Hepatocyte (in vitro differentiated cells): Measurements from ENCODE around the gene SAXO2. TPM values are rescaled to one million over a fixed set of nuclear protein-coding genes. Genes with fewer than 3 reads are reported as not detected.
"Not testable (repeated sequence)": the region's sequence is repeated elsewhere in the genome, so short reads cannot be mapped to it uniquely, and the experiment has no call there.

Experiments
- DNase-seq: peaks from one replicate; pipeline ENCODE4 v3.0.0-alpha.2; 2016; ENCODE audit warnings: low spot score
- H2AFZ ChIP-seq: fragments of 200-600 bp; sonication (generic); 2 replicates; pipeline ENCODE4 v1.6.0; 2016; ENCODE audit warnings: antibody characterized with exemption, mild to moderate bottlenecking
- H3K27ac ChIP-seq: fragments of 200-600 bp; sonication (generic); 2 replicates; pipeline ENCODE4 v1.5.1; 2016; ENCODE audit warnings: mild to moderate bottlenecking
- H3K27me3 ChIP-seq: fragments of 200-600 bp; sonication (generic); 2 replicates; pipeline ENCODE4 v1.6.1; 2016
- H3K36me3 ChIP-seq: fragments of 200-600 bp; sonication (generic); replicated peaks from 2 replicates; pipeline ENCODE4 v1.5.1; 2016; ENCODE audit warnings: low read depth; ENCODE audit not compliant: insufficient read depth
- H3K4me1 ChIP-seq: fragments of 200-600 bp; sonication (generic); 2 replicates; pipeline ENCODE4 v1.5.1; 2016; ENCODE audit warnings: mild to moderate bottlenecking, moderate library complexity; ENCODE audit not compliant: insufficient read depth
- H3K4me2 ChIP-seq: fragments of 200-600 bp; sonication (generic); 2 replicates; pipeline ENCODE4 v1.6.0; 2016
- H3K4me3 ChIP-seq: fragments of 200-600 bp; sonication (generic); 2 replicates; pipeline ENCODE4 v1.5.1; 2016; ENCODE audit warnings: mild to moderate bottlenecking
- H3K79me2 ChIP-seq: fragments of 200-600 bp; sonication (generic); 2 replicates; pipeline ENCODE4 v1.6.0; 2017; ENCODE audit warnings: mild to moderate bottlenecking
- H3K9me2 ChIP-seq: fragments of 200-600 bp; sonication (generic); replicated peaks from 2 replicates; pipeline ENCODE4 v1.6.0; 2017; ENCODE audit warnings: mild to moderate bottlenecking; ENCODE audit not compliant: insufficient read depth
- H3K9me3 ChIP-seq: fragments of 200-600 bp; sonication (generic); 2 replicates; pipeline ENCODE4 v1.5.1; 2016; ENCODE audit warnings: low read depth, mild to moderate bottlenecking
- H4K20me1 ChIP-seq: fragments of 200-600 bp; sonication (generic); 2 replicates; pipeline ENCODE4 v1.6.0; 2016; ENCODE audit warnings: mild to moderate bottlenecking; ENCODE audit not compliant: insufficient read depth, poor library complexity, severe bottlenecking
- EZH2 ChIP-seq: fragments of 200-600 bp; sonication (generic); IDR thresholded peaks from 2 replicates; pipeline ENCODE4 v1.6.1; 2016; ENCODE audit warnings: antibody characterized with exemption, mild to moderate bottlenecking, borderline replicate concordance
- EZH2phosphoT487 ChIP-seq: fragments of 200-600 bp; sonication (generic); IDR thresholded peaks from one replicate; pipeline ENCODE4 v1.6.1; 2018; ENCODE audit warnings: antibody characterized with exemption, mild to moderate bottlenecking, low read depth, moderate library complexity; ENCODE audit not compliant: unreplicated experiment, severe bottlenecking
- WGBS: methylation state at CpG from one replicate; pipeline ENCODE4 v1.1.6; 2016; ENCODE audit warnings: low lambda C conversion rate; ENCODE audit errors: missing lambda C conversion rate; 5-methylcytosine and 5-hydroxymethylcytosine counted together
- polyA plus RNA-seq: library from polyadenylated mRNA; unstranded; fragments of >200 nt; fragmentation: Nextera tagmentation; extraction: Ambion mirVana; gene quantifications from 2 replicates; pipeline ENCODE4 v1.2.1, GENCODE V29; 2016
- total RNA-seq: library from RNA; depleted of rRNA; stranded (reverse); fragments of >200 nt; gene quantifications from 2 replicates; pipeline ENCODE4 v1.2.3, GENCODE V29; 2014
- TF ChIP-seq, protein P1 (sequence below): fragments of 200-600 bp; sonication (generic); IDR thresholded peaks from 2 replicates; pipeline ENCODE4 v1.5.1; 2016; ENCODE audit warnings: antibody characterized with exemption, mild to moderate bottlenecking; ENCODE audit not compliant: poor library complexity

SAXO2 gene
- total and polyA plus RNA-seq, 2 experiments from 2014 or later = 2.0 to 2.3 TPM

GRCh38 chr15:82231233-82231632, 31.4 kb upstream of the SAXO2 start:
- H3K9me2 ChIP-seq = no peaks in the 10 kb centered on the region
- TF ChIP-seq, protein P1, sequence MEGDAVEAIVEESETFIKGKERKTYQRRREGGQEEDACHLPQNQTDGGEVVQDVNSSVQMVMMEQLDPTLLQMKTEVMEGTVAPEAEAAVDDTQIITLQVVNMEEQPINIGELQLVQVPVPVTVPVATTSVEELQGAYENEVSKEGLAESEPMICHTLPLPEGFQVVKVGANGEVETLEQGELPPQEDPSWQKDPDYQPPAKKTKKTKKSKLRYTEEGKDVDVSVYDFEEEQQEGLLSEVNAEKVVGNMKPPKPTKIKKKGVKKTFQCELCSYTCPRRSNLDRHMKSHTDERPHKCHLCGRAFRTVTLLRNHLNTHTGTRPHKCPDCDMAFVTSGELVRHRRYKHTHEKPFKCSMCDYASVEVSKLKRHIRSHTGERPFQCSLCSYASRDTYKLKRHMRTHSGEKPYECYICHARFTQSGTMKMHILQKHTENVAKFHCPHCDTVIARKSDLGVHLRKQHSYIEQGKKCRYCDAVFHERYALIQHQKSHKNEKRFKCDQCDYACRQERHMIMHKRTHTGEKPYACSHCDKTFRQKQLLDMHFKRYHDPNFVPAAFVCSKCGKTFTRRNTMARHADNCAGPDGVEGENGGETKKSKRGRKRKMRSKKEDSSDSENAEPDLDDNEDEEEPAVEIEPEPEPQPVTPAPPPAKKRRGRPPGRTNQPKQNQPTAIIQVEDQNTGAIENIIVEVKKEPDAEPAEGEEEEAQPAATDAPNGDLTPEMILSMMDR = no peak
- TF ChIP-seq EZH2 = no peak
- TF ChIP-seq EZH2phosphoT487 = no peak
- no peak overlapping the region for H2AFZ ChIP-seq
- H3K4me1 ChIP-seq = peaks cover 6% of the 10 kb centered on the region
- peak overlapping the region; percentile 27 for H3K27ac ChIP-seq
- no peak for DNase-seq
- H3K4me2 ChIP-seq = no peak overlapping the region
- no peak overlapping the region for H3K4me3 ChIP-seq
- H3K36me3 ChIP-seq = no peaks in the 10 kb centered on the region
- 63% methylated on average over 2 of the region's 2 CpGs for WGBS
- no peaks in the 10 kb centered on the region for H4K20me1 ChIP-seq
- H3K9me3 ChIP-seq = no peaks in the 10 kb centered on the region
- H3K79me2 ChIP-seq = no peaks in the 10 kb centered on the region
- H3K27me3 ChIP-seq = no peaks in the 10 kb centered on the region

- H3K27ac ChIP-seq = peak overlapping the region; percentile 27
- no peaks in the 10 kb centered on the region for H3K9me2 ChIP-seq
- H2AFZ ChIP-seq = no peak overlapping the region
- H4K20me1 ChIP-seq = no peaks in the 10 kb centered on the region
- WGBS = 50% methylated on average over 2 of the region's 2 CpGs
- no peaks in the 10 kb centered on the region for H3K79me2 ChIP-seq
- no peaks in the 10 kb centered on the region for H3K9me3 ChIP-seq
- peak; percentile 4 for DNase-seq
- H3K27me3 ChIP-seq = no peaks in the 10 kb centered on the region
- H3K36me3 ChIP-seq = no peaks in the 10 kb centered on the region
- peaks cover 6% of the 10 kb centered on the region for H3K4me1 ChIP-seq
- H3K4me3 ChIP-seq = no peak overlapping the region
- TF ChIP-seq EZH2 (no peak), EZH2phosphoT487 (no peak)
- TF ChIP-seq, protein P1 = no peak
- H3K4me2 ChIP-seq = peak overlapping the region; percentile 45
Measured at GRCh38 chr15:82231842-82232241, 30.8 kb upstream of the SAXO2 start.

GRCh38 chr15:82237944-82238534, 24.6 kb upstream of the SAXO2 start:
- not testable (repeated sequence) for H3K79me2 ChIP-seq, H3K4me3 ChIP-seq, H3K27ac ChIP-seq, H4K20me1 ChIP-seq, H3K27me3 ChIP-seq, H3K9me3 ChIP-seq, H2AFZ ChIP-seq, DNase-seq, H3K4me1 ChIP-seq, H3K9me2 ChIP-seq, H3K36me3 ChIP-seq, H3K4me2 ChIP-seq
- 87% methylated on average over 3 of the region's 3 CpGs for WGBS

- no peaks in the 10 kb centered on the region for H3K36me3 ChIP-seq
- TF ChIP-seq EZH2phosphoT487 (no peak), EZH2 (no peak)
- TF ChIP-seq, protein P1 = no peak
- WGBS = 84% methylated on average over 5 of the region's 5 CpGs
Measured at GRCh38 chr15:82239685-82240391, 22.8 kb upstream of the SAXO2 start.

GRCh38 chr15:82241836-82242499, 20.6 kb upstream of the SAXO2 start:
- not testable (repeated sequence) for H3K9me2 ChIP-seq, H3K4me1 ChIP-seq, H3K27me3 ChIP-seq, H3K9me3 ChIP-seq, H4K20me1 ChIP-seq, H3K4me3 ChIP-seq, DNase-seq, H3K79me2 ChIP-seq, H3K27ac ChIP-seq, H3K36me3 ChIP-seq, H3K4me2 ChIP-seq, H2AFZ ChIP-seq
- WGBS = 91% methylated on average over 1 of the region's 1 CpG

More at GRCh38 chr15:82239685-82240391, 22.8 kb upstream of the SAXO2 start:
- DNase-seq = no peak
- Histone ChIP-seq H2AFZ (no peak overlapping the region), H3K4me3 (no peak overlapping the region), H3K4me2 (no peak overlapping the region), H3K27me3 (no peaks in the 10 kb centered on the region), H3K9me3 (no peaks in the 10 kb centered on the region), H3K27ac (no peak overlapping the region), H3K4me1 (no peaks in the 10 kb centered on the region), H4K20me1 (no peaks in the 10 kb centered on the region), H3K79me2 (no peaks in the 10 kb centered on the region), H3K9me2 (no peaks in the 10 kb centered on the region)
